ENCODE data around the gene AHSP. TPM values are rescaled to one million over a fixed set of nuclear protein-coding genes. Genes with fewer than 3 reads are reported as not detected.
A peak's percentile ranks its signal among the peaks of the same experiment; 100 is the strongest.

AHSP gene
- total and polyA plus RNA-seq, 2 of the 4 experiments (the other 2 are of a cell fraction): not detected

DNA sequence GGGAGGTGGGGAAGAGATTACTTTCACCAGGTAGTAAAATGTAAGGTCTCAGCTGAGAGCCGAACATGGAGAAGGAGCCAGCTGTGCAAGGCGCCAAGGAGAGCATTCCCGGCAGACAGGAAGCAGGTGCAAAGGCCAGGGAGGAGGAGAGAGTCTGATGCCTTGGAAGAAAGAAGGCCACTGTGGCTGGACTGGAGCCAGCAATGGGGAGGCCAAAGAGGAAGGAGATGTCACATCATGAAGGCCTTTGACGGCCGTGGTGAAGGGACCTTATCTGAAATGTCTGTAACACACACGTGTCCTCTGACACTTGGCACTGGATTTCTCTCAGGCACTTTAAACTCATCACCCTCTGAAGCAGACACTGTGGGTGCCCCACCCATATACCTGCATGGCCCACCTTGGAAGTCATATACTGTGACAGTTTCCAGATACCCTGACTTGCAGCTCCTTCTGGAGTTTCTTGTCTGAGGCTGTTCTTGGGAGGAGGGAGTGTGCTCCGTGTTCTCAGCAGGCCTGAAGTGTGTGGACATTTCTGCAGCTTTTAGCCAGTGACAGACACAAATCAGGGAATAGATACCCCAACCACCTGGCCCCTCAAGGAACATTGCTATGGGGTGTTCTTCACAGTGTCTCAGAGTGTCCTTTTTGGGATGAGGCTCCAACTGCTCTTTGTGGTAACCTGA, 46.7 kb upstream of the AHSP start:
- no peak overlapping the region for H3K56ac ChIP-seq (ENCODE audit: extremely low read depth, insufficient read depth, low read length)
- H3K4me3 ChIP-seq (ENCODE audit: insufficient read depth, low read depth, low read length): no peak overlapping the region
- intact Hi-C loops (cut with micrococcal nuclease) (no loop called here), in situ Hi-C loops (cut with MboI; ENCODE audit: low sequenced_read_pairs) (no loop called here), dilution Hi-C loops (cut with HindIII; ENCODE audit: low sequenced_read_pairs, unreplicated experiment) (no loop called here)
- DNase-seq: no peak
- no peaks in the 10 kb centered on the region for H3K4me1 ChIP-seq (ENCODE audit: control insufficient read depth, insufficient read depth, low read length)
- H3K36me3 ChIP-seq (ENCODE audit: control insufficient read depth, insufficient read depth, low read length): peaks cover 31% of the 10 kb centered on the region
- peaks cover 31% of the 10 kb centered on the region for H4K20me1 ChIP-seq (ENCODE audit: insufficient read depth, low read length)
- H2AFZ ChIP-seq (replicated peaks; ENCODE audit: low read length, poor library complexity): peak overlapping the region; percentile 59
- H2AK5ac ChIP-seq (ENCODE audit: low read depth, low read length): no peak overlapping the region
- H2BK5ac ChIP-seq (ENCODE audit: low read depth, low read length, poor library complexity, severe bottlenecking): no peak overlapping the region
- no peak overlapping the region for H3K27ac ChIP-seq (ENCODE audit: insufficient read depth, low read length)
- peaks cover 3% of the 10 kb centered on the region; the same call in 1 of the 2 replicates for H3K27me3 ChIP-seq (ENCODE audit: control insufficient read depth, insufficient read depth, low read length)
- 40% methylated on average over 3 of the region's 7 CpGs; no CpG with 5 or more reads in 1 of the 2 experiments for WGBS, 2 experiments (ENCODE audit: extremely low coverage in 2 of 2, insufficient read length in 1 of 2)
- H3K18ac ChIP-seq (ENCODE audit: low read depth, low read length): no peak overlapping the region
- TF ChIP-seq RFX5 (IDR thresholded peaks at IDR 0.05; ENCODE audit: low read depth, low read length) (no peak), RAD21 (IDR thresholded peaks at IDR 0.05; ENCODE audit: low read length) (no peak), CTCF (conservative IDR thresholded peaks at IDR 0.05; ENCODE audit: low read depth, low read length) (no peak), MAFK (IDR thresholded peaks at IDR 0.05; ENCODE audit: low read depth, low read length) (no peak), SMC3 (IDR thresholded peaks at IDR 0.05; ENCODE audit: low read depth, low read length) (no peak), RCOR1 (IDR thresholded peaks at IDR 0.05; ENCODE audit: insufficient replicate concordance, low read length) (no peak), CHD1 (IDR thresholded peaks at IDR 0.05; ENCODE audit: low read depth, low read length) (no peak), POLR2A (IDR thresholded peaks at IDR 0.05; ENCODE audit: low read depth, low read length) (no peak), NFE2L2 (IDR thresholded peaks at IDR 0.05; ENCODE audit: low read depth, low read length) (no peak), MAZ (IDR thresholded peaks at IDR 0.05; ENCODE audit: borderline replicate concordance, low read depth, low read length) (no peak), BHLHE40 (IDR thresholded peaks at IDR 0.05; ENCODE audit: low read depth, low read length) (no peak), FOS (IDR thresholded peaks at IDR 0.05; ENCODE audit: low read depth, low read length) (no peak), CEBPB (IDR thresholded peaks at IDR 0.05; ENCODE audit: low read depth, low read length) (no peak), USF2 (IDR thresholded peaks at IDR 0.05; ENCODE audit: low read depth, low read length) (no peak), MXI1 (IDR thresholded peaks at IDR 0.05; ENCODE audit: borderline replicate concordance, low read depth, low read length) (no peak)
- TF ChIP-seq, protein P1, sequence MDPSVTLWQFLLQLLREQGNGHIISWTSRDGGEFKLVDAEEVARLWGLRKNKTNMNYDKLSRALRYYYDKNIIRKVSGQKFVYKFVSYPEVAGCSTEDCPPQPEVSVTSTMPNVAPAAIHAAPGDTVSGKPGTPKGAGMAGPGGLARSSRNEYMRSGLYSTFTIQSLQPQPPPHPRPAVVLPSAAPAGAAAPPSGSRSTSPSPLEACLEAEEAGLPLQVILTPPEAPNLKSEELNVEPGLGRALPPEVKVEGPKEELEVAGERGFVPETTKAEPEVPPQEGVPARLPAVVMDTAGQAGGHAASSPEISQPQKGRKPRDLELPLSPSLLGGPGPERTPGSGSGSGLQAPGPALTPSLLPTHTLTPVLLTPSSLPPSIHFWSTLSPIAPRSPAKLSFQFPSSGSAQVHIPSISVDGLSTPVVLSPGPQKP (IDR thresholded peaks at IDR 0.05; ENCODE audit: borderline replicate concordance, low read depth, low read length): no peak
- BruUV-seq (replicated peaks): no TSS peak
- H2BK120ac ChIP-seq (ENCODE audit: low read depth, low read length): no peak overlapping the region
- ChIA-PET CTCF (interaction anchor here (2.2 kb wide), 1 partner anchor 8 kb away, joined by 6 read pairs; no protein-coding TSS in a partner anchor), POLR2A (ENCODE audit: unreplicated experiment) (no interaction called here)
- no peak overlapping the region for H3K4ac ChIP-seq (ENCODE audit: low read depth, low read length)
- no peak overlapping the region for H4K8ac ChIP-seq (ENCODE audit: low read depth in 2 of 2, low read length in 2 of 2)
- H3K9me1 ChIP-seq (ENCODE audit: insufficient read depth, low read length): peaks cover 10% of the 10 kb centered on the region
- no peak overlapping the region for H3K4me2 ChIP-seq (ENCODE audit: low read depth, low read length)
- H2AK9ac ChIP-seq (replicated peaks; ENCODE audit: low read depth, low read length, poor library complexity): no peak overlapping the region
- H3K23ac ChIP-seq (ENCODE audit: low read depth, low read length): no peak overlapping the region
- no peak overlapping the region for H3K9ac ChIP-seq (ENCODE audit: low read depth, low read length)
- no peak overlapping the region for H2BK20ac ChIP-seq (ENCODE audit: low read depth, low read length)
- no peaks in the 10 kb centered on the region for H3K9me3 ChIP-seq (ENCODE audit: control insufficient read depth, insufficient read depth, low read length)
- ATAC-seq (ENCODE audit: low read depth): no peak
- peaks cover 4 to 19% of the 10 kb centered on the region in 2 experiments; a peak in 2 of 4 replicates for H3K79me1 ChIP-seq (ENCODE audit: low read depth in 1 of 2, low read length in 2 of 2)
- no peak overlapping the region for H4K91ac ChIP-seq (ENCODE audit: insufficient read depth, low read depth, low read length)
- no peak overlapping the region for H3K14ac ChIP-seq (replicated peaks; ENCODE audit: low read depth, low read length)
- no peak overlapping the region for H2BK15ac ChIP-seq (ENCODE audit: low read depth, low read length)
- no peak overlapping the region for H4K5ac ChIP-seq (ENCODE audit: low read depth, low read length)
